A549 (cell line): ENCODE data around the gene SHROOM1. TPM values are rescaled to one million over a fixed set of nuclear protein-coding genes. Genes with fewer than 3 reads are reported as not detected.

Experiments
- ATAC-seq, 2 experiments: fragments of 200-7000 bp in 1 of 2; fragments of >200 bp in 1 of 2; cut with Nextera tagmentation in 1 of 2; cut with Tn5 transposase in 1 of 2; 3 replicates each; pipeline versions ENCODE4 v1.8.0 to v1.9.1; 2018 to 2020; ENCODE audit warnings: mild to moderate bottlenecking in 1 of 2, moderate library complexity in 1 of 2
- CTCF ChIA-PET: fragments of 300-600 bp; sonication (Branson Sonifier 250); formaldehyde crosslinking; extraction: SDS; loops from one replicate; lab custom pipeline; 2021; ENCODE audit warnings: antibody characterized with exemption, inconsistent platforms; lab: Yijun Ruan, JAX
- POLR2A ChIA-PET: fragments of 350-600 bp; formaldehyde crosslinking; extraction: SDS; loops from one replicate; lab custom pipeline; 2021; ENCODE audit warnings: antibody characterized with exemption, inconsistent platforms; lab: Yijun Ruan, JAX
- DNase-seq, 2 experiments: peaks; one replicate each; pipeline versions ENCODE4 v3.0.0 to v3.0.0-alpha.2; 2011 to 2016; ENCODE audit warnings: low read depth in 1 of 2, low spot score in 1 of 2
- FAIRE-seq: peaks from 2 replicates; lab custom pipeline; 2011; peaks lifted over from hg19 to GRCh38; lab: Jason Lieb, UNC
- H3K27ac ChIP-seq, 2 experiments: fragments of >200 bp; sonication (Bioruptor Twin); formaldehyde crosslinking; 3 replicates each; pipeline ENCODE4 v1.5.1; 2016 to 2017
- H3K4me1 ChIP-seq: fragments of >200 bp; sonication (Bioruptor Twin); formaldehyde crosslinking; 3 replicates; pipeline ENCODE4 v1.6.1; 2016
- H3K4me2 ChIP-seq: fragments of >200 bp; sonication (Bioruptor Twin); formaldehyde crosslinking; 3 replicates; pipeline ENCODE4 v1.6.1; 2016
- H3K4me3 ChIP-seq: fragments of >200 bp; sonication (Bioruptor Twin); formaldehyde crosslinking; 3 replicates; pipeline ENCODE4 v1.5.1; 2016
- H3K9me3 ChIP-seq: fragments of >200 bp; sonication (Bioruptor Twin); formaldehyde crosslinking; 3 replicates; pipeline ENCODE4 v1.6.1; 2016
- ATOH8 ChIP-seq: fragments of 250-450 bp; sonication (Bioruptor Pico); IDR thresholded peaks from 2 replicates; pipeline ENCODE4 v1.5.0; 2020; ENCODE audit warnings: low read depth, mild to moderate bottlenecking, moderate library complexity
- BCL3 ChIP-seq: fragments of >200 bp; sonication (Bioruptor Twin); formaldehyde crosslinking; IDR thresholded peaks from 3 replicates; pipeline ENCODE4 v1.6.1; 2016
- CBX8 ChIP-seq: fragments of 200-600 bp; sonication (generic); IDR thresholded peaks from 2 replicates; pipeline ENCODE4 v1.6.1; 2016
- CHD4 ChIP-seq: fragments of 200-600 bp; sonication (generic); IDR thresholded peaks from 2 replicates; pipeline ENCODE4 v1.6.1; 2016; ENCODE audit warnings: antibody characterized with exemption, mild to moderate bottlenecking, borderline replicate concordance
- CTCF ChIP-seq: fragments of >200 bp; sonication (Bioruptor Twin); formaldehyde crosslinking; IDR thresholded peaks from 3 replicates; pipeline ENCODE4 v1.5.1; 2016
- FOSB ChIP-seq: fragments of 250-450 bp; sonication (Bioruptor Pico); IDR thresholded peaks from 2 replicates; pipeline ENCODE4 v1.5.0; 2020; ENCODE audit warnings: mild to moderate bottlenecking, moderate library complexity
- FOXS1 ChIP-seq: fragments of 250-450 bp; sonication (Bioruptor Pico); IDR thresholded peaks from 2 replicates; pipeline ENCODE4 v1.5.0; 2020; ENCODE audit warnings: mild to moderate bottlenecking, moderate library complexity
- HOXA7 ChIP-seq: fragments of 250-450 bp; sonication (Bioruptor Pico); IDR thresholded peaks from 2 replicates; pipeline ENCODE4 v1.5.0; 2020; ENCODE audit warnings: mild to moderate bottlenecking, moderate library complexity
- HOXB5 ChIP-seq: fragments of 250-450 bp; sonication (Bioruptor Pico); IDR thresholded peaks from 2 replicates; pipeline ENCODE4 v1.5.0; 2020; ENCODE audit warnings: mild to moderate bottlenecking, moderate library complexity
- KDM1A ChIP-seq: fragments of 200-600 bp; sonication (generic); IDR thresholded peaks from 2 replicates; pipeline ENCODE4 v1.6.1; 2016; ENCODE audit warnings: low read depth, mild to moderate bottlenecking
- KDM5A ChIP-seq: fragments of 200-600 bp; sonication (generic); IDR thresholded peaks from 2 replicates; pipeline ENCODE4 v1.6.1; 2016; ENCODE audit warnings: antibody characterized with exemption, mild to moderate bottlenecking
- PHF8 ChIP-seq: fragments of 200-600 bp; sonication (generic); IDR thresholded peaks from 2 replicates; pipeline ENCODE4 v1.6.1; 2016; ENCODE audit warnings: low read depth, mild to moderate bottlenecking, antibody characterized with exemption, moderate library complexity, borderline replicate concordance
- RCOR1 ChIP-seq: fragments of 150-350 bp; IDR thresholded peaks from 2 replicates; pipeline ENCODE4 v1.6.1; 2014; ENCODE audit warnings: antibody characterized with exemption, low read length, low read depth
- RNF2 ChIP-seq: fragments of 200-600 bp; sonication (generic); IDR thresholded peaks from 2 replicates; pipeline ENCODE4 v1.6.1; 2016; ENCODE audit warnings: low read depth, mild to moderate bottlenecking, antibody characterized with exemption, moderate library complexity, borderline replicate concordance
- SREBF2 ChIP-seq: fragments of 450-650 bp; IDR thresholded peaks from 2 replicates; pipeline ENCODE4 v1.6.1; 2014; ENCODE audit warnings: mild to moderate bottlenecking, moderate library complexity
- TFCP2L1 ChIP-seq: fragments of 250-450 bp; sonication (Bioruptor Pico); IDR thresholded peaks from 2 replicates; pipeline ENCODE4 v1.5.0; 2021; ENCODE audit warnings: mild to moderate bottlenecking
- TP53 ChIP-seq: fragments of 250-450 bp; sonication (Bioruptor Pico); IDR thresholded peaks from 2 replicates; pipeline ENCODE4 v1.5.0; 2021; ENCODE audit warnings: mild to moderate bottlenecking, moderate library complexity
- USF2 ChIP-seq: fragments of 450-650 bp; IDR thresholded peaks from 2 replicates; pipeline ENCODE4 v1.6.1; 2014; ENCODE audit warnings: antibody characterized with exemption
- WGBS: methylation state at CpG from one replicate; pipeline ENCODE4 v1.1.6; 2017; ENCODE audit errors: missing lambda C conversion rate; 5-methylcytosine and 5-hydroxymethylcytosine counted together
- polyA plus RNA-seq, 4 experiments: library from polyadenylated mRNA; depleted of rRNA in 3 of 4; stranded (reverse); fragments of >200 nt; fragmentation: RNase III in 1 of 4; extraction: RNeasy Plus Mini Kit Qiagen cat#74134 plus additional on column Dnase treatment in 1 of 4; gene quantifications; 2 replicates in 3 of 4; 3 replicates in 1 of 4; pipeline ENCODE4 v1.2.3, GENCODE V29; 2011 to 2017

The SHROOM1 gene
- polyA plus RNA-seq, 2 of the 4 experiments (the other 2 are of a cell fraction), result 4.5 to 5.4 TPM

GRCh38 chr5:132865668-132866341 is 35.4 kb upstream of the SHROOM1 start:
- WGBS, result 43% methylated on average over 29 of the region's 30 CpGs
- CTCF ChIA-PET, result interaction anchor here (0.6 to 7.6 kb wide), 10 partner anchors 9 to 339 kb away, joined by 3 to 69 read pairs (median 5); partner anchors contain the start of gene SHROOM1
- DNase-seq (no peak), FAIRE-seq (no peak), ATAC-seq (peak; percentile 60 to 71; a peak in 5 of 6 replicates)
- H3K4me3 ChIP-seq, result peak overlapping the region; percentile 73
- H3K4me1 ChIP-seq, result peaks cover 12% of the 10 kb centered on the region; the same call in 1 of the 3 replicates
- H3K9me3 ChIP-seq, result no peaks in the 10 kb centered on the region
- peak overlapping the region; percentile 92 for H3K4me2 ChIP-seq
- TF ChIP-seq ATOH8 (CRISPR knock-in tag) (0 out of 2 replicates have a peak, but pooled peaks have one; percentile 54), TP53 (CRISPR knock-in tag) (peak; percentile 84; the same call in 1 of the 2 replicates), CHD4 (no peak), KDM1A (no peak), USF2 (0 out of 2 replicates have a peak, but pooled peaks have one; percentile 11), PHF8 (peak; percentile 36; the same call in 1 of the 2 replicates), RNF2 (no peak), SREBF2 (no peak)
- POLR2A ChIA-PET, result interaction anchor here (0.6 to 1.4 kb wide), 8 partner anchors 23 to 186 kb away, joined by 3 to 9 read pairs (median 4); partner anchors contain the start of genes HSPA4 and SHROOM1
- H3K27ac ChIP-seq, result peak overlapping the region; percentile 92 to 95

GRCh38 chr5:132860742-132861141 is 30.3 kb upstream of the SHROOM1 start:
- Histone ChIP-seq H3K4me1 (peaks cover 4% of the 10 kb centered on the region; the same call in 1 of the 3 replicates), H3K9me3 (no peaks in the 10 kb centered on the region), H3K27ac (no peak overlapping the region), H3K4me2 (no peak overlapping the region), H3K4me3 (no peak overlapping the region)
- no peak for ATAC-seq
- no peak for DNase-seq
- FAIRE-seq, result no peak
- CTCF ChIA-PET, result interaction anchor here (4.0 to 7.6 kb wide), 2 partner anchors 9 to 32 kb away, joined by 13 to 69 read pairs; partner anchors contain the start of gene SHROOM1
- TF ChIP-seq KDM1A, result no peak
- no peak for TF ChIP-seq KDM5A
- TF ChIP-seq BCL3, result no peak
- TF ChIP-seq TFCP2L1 (CRISPR knock-in tag), result no peak
- POLR2A ChIA-PET, result no interaction called here
- 13% methylated on average over 5 of the region's 5 CpGs for WGBS

GRCh38 chr5:132859889-132860437 is 29.5 kb upstream of the SHROOM1 start:
- H3K4me1 ChIP-seq, result no peaks in the 10 kb centered on the region
- 14% methylated on average over 2 of the region's 2 CpGs for WGBS
- no peak for DNase-seq
- no peak for ATAC-seq
- H3K9me3 ChIP-seq, result no peaks in the 10 kb centered on the region
- POLR2A ChIA-PET, result interaction anchor here (0.5 kb wide), 1 partner anchor 8 kb away, joined by 6 read pairs; no protein-coding TSS in a partner anchor
- FAIRE-seq, result no peak
- TF ChIP-seq FOSB (CRISPR knock-in tag) (no peak), HOXA7 (CRISPR knock-in tag) (no peak), FOXS1 (CRISPR knock-in tag) (no peak), CTCF (no peak), RCOR1 (no peak), HOXB5 (no peak), CBX8 (peak; percentile 79; the same call in 1 of the 2 replicates), RNF2 (peak; percentile 70; the same call in 1 of the 2 replicates)
- no peak overlapping the region for H3K4me2 ChIP-seq
- no peak overlapping the region for H3K27ac ChIP-seq
- no peak overlapping the region for H3K4me3 ChIP-seq
- CTCF ChIA-PET, result interaction anchor here (0.6 to 7.6 kb wide), 3 partner anchors 8 to 31 kb away, joined by 4 to 69 read pairs (median 13); partner anchors contain the start of gene SHROOM1
